HG02840 (cell line): ENCODE results near the gene DOCK10.

Experiments
- ATAC-seq: cut with Tn5 transposase; IDR thresholded peaks from one replicate; pipeline ENCODE4 v1.9.1; 2021; ENCODE audit warnings: mild to moderate bottlenecking, moderate library complexity, moderate number of reproducible peaks; ENCODE audit not compliant: unreplicated experiment, low FRiP score

Gene DOCK10

DNA sequence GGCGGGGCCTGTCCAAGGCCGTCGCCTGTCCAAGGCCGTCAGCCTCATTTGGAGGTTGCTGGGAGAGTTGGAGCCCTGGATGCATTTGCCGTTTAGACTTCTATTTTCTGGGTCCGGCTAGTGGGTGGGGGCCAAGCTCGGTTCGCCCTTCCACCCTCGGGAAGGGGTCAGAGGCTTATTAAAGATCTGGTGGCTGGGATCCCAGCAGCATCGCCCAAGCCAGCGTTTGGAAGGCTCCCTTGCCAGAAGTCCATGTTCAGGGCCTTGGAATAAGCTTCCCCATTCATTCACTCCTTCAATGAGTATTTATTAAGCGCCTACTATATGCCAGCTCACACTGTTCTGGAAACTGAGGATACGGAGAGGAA, 516 bp upstream of the DOCK10 start:
- no peak for ATAC-seq

DNA sequence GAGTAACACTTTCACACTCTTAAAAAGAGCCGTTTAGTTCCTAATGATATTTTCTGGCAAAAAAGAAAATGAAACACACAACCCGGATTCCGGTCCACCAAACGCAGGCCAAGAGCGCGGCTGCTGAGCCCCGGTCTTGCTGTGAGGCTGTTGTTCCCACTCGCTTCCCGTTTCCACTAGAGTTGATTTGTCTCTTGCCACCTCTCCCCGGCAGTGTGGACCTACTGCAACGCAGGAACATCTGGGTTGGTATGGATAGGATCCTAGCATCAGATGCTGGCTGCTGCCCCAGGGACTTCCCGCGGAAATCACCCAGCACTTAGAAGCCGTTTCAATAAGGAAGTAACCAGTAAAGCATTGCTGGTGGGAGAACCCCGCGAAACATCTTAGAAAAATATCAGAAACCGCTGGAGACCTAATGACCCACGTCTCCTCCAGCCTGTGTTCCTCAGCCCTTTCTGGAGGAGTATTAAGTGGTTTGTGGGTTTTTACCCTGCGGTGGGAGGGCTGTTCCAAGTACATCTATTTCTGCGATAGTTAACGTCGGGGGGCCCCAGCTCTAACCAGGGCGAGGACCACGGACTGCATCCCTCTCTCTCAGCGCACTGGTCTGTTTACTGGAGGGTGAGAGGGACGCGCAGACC, 939 bp downstream of the DOCK10 start:
- ATAC-seq = peak; percentile 61

DNA sequence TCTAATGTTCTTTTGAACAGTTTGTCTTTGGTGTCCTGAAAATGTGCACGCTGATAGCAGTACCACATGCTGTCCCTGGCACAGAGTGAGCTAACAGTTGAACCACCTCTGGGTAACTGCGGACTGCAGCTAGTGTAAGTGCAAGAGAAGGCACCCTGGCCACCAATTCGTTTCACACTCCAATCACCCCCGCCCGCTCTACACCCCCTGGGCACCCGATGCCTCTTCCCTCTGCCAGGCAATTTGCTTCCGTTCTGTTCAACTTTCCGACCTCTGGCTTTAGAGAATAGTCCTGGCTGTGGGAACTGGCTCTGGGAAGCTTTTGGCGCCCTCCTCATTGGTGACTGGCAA, 1.4 kb downstream of the DOCK10 start:
- ATAC-seq = peak; percentile 6

DNA sequence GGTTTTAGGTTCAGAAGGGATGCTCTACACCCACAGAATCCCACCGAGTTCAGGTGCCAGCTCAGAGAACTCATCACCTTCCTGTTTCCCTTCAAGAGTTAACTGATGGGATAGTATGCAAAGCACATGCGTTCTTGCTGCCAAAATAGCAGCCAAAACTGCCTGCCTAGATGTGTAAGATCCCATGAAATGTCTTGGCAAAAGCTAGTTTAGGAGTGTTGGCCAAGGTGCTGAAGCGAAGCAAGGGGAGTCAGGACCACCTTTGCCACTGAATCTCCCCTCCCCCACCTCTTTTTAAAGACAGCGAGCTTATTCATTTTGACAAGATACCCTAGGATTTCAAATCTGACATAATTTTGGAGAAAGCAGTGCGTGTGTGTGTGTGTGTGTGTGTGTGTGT, 2.1 kb downstream of the DOCK10 start:
- ATAC-seq = no peak

DNA sequence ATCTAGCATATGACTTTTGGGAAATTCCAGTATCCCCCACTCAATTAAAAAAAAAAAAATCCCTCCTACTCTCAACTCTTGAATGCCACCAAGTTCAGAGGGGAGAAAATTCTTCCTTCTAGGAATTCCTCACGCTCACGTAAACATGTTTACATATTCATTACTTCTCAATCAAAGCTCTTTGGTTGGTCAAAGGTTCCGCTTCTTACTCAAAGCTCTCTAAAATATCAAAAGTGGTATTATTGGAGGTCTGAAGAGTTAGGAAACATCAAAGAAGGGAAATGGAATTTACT, 4.1 kb downstream of the DOCK10 start:
- ATAC-seq = no peak

DNA sequence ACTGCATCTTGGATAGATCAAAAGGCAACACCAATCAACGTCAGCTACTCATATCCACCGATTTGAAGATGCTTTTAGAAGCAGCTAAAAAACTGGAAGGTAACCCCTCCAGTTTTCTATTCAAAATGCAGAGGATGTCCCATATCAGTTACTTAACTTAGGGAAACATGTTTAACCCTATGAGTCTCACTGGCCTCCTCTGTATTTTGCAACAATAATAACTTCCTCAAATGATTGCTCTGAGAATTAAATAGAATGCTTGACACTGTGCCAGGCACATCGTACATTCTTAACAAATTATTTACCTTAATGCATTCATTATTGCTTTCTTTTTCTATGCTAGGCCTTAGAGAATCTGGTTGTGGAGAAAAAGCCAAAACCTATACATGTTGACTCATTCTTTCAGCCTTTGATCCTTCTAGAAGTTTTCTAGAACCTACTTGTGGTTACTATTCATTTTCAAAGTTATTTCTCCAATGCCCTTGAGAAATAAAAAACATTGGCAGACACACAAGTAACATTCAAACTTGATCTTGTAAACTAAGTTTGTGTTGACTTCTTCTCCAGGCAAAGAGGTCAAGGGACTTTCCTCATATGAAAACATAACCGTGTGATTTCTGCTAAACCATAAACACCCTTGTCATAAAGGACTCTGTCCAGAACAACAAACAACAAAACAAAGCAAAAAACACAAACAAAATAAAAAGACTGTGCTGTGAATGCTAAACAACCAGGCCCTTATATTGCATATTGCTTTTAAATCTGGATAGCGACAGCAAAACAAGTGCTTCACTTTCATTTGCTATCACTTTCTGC, 4.6 kb downstream of the DOCK10 start:
- ATAC-seq = no peak

DNA sequence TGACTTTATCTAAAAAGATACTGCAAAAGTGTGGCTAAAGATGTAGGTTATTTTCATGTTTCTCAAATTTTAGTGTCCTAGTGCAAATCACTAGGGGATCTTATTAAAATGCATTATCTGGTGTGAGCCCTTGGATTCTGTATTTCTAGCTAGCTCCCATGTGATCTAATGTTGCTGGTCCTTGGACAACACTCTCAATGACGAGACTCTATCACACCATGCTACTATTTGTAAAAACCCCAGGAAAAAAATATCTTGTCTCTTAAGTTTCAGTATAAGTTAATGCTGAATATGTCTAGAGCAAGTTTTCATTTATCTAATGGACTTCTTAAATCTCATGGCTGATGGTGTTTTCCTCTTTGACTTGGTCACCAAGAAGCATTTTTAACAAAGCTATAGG, 5.8 kb downstream of the DOCK10 start:
- ATAC-seq = no peak

DNA sequence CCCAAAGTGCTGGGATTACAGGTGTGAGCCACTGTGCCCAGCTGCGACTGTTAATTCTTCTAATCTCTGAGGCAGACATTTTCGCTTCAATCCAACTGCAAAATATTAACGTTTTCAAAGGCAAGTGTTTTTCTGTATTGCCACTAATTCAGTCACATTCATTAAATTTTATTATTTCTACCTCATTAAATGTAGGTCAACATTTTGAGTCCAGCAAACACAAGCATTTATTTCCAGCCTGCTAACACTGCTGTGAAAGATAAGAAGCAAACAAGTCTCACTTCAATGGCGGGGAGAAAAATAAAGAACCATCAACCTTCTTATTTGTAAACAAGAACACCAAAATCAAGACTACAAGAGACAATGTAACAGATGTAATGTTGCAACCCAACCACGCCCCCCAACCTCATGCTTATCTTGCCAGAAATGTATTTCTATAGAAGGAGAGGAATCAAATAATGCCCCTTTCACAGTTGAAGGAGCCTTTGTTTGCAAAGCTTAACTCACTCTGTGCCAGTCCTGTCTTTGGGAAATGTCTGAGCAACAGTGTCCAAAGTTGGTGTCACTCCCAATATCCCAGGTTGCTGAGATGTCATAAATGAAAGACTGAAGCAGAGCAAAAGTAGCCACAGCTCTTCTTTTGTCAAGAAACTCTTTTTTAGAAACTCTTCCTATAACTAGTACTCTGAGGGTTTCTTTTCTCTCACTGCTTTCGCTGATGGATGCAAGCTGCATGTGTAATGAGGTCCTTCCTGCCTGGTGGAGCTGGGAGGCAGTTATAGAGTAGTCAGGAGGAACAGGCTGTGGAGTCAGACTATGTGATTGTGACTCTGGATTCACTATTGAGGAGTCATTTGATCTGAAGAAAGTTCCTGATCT, 8.6 kb downstream of the DOCK10 start:
- no peak for ATAC-seq

DNA sequence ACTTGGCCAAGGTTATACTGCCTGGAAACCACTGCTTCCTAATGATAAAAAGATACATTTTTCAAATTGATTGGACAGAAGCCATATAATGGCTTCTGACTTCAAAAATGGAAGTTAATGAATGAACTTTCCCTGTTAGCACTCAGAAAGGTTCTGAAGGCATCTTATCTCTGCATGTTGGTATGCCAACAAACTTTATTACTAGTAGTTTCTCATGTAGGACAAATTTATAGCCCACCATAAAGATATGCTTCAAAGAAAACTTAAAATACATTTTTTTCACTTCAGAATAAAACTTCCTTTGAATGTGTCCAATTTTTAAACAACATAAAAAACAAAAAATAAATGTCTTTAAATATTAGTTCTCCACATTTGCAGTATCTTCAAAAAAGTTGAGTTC, 10.0 kb downstream of the DOCK10 start:
- no peak for ATAC-seq

DNA sequence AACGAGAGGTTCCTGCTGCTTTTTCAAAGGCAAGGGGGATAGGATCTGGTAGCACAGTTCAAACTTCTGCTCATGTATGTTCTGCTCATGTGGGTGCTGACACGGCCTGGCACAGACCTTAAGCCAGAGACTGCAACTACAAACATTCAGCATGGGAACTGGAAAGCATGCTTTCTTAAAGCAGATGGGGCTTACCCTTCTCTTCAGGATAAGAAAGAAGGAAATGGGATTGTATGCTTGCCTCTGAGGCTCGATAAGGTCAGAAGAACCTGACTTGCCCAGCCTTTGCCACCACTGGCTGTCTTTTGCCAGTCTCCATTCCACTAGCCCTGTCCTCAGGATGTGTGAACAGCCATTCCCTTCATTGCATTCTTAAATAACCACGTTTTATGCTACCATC, 10.7 kb downstream of the DOCK10 start:
- no peak for ATAC-seq

DNA sequence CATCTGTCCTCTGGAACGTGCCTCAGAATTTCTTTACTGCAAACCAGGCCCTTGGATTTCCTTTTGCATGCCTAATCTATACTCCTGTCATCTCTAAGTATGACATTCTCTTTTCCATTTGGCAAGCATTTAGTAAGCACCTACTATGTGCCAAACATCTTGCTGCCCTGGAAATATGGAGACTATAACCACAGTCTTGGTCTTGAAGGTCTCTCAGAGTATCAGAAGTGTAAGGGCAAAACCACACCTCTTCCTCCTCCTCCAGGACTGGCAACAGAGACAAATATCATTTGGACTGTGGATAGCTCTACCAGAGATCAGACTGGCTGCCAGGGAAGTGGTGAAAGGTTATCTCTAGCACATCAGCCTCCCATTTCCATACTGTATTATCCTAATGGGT, 11.4 kb downstream of the DOCK10 start:
- no peak for ATAC-seq

DNA sequence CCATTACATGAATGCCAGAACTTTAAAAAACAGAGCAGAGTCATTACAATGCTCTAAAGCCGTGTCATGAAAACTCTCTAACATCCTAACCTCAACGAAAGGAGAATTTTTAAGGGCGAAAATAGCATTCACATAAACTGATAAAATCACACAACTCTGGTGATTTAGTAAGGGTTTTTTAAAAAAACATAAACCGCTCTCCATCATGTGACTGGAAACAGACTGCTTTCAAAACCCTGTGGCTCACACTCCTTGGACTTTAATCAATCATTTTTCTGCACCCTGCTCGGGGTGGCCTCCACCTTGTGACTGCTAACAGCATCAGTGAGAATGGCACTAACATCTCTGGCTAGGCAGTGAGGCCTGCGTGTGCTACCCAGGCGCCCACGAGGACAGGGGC, 12.1 kb downstream of the DOCK10 start:
- no peak for ATAC-seq

DNA sequence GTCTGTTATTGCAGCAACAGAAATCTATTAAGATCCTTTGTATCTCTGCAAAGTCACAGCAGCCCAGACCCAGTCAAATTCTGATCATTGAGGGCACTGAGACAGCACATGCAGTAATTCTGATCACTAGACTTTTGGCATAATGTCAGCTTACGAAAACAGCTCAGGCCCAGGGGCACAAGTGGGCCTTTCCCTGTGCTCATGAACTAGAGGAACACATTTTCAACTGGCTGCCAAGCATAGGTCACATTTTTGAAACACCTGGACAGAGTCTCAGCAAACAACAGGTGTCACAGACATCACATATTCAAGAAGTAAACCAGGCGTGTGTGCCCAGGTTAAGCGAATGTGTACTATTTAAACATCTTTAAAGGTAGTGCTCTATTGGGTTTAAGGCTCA, 13.7 kb downstream of the DOCK10 start:
- ATAC-seq = no peak

DNA sequence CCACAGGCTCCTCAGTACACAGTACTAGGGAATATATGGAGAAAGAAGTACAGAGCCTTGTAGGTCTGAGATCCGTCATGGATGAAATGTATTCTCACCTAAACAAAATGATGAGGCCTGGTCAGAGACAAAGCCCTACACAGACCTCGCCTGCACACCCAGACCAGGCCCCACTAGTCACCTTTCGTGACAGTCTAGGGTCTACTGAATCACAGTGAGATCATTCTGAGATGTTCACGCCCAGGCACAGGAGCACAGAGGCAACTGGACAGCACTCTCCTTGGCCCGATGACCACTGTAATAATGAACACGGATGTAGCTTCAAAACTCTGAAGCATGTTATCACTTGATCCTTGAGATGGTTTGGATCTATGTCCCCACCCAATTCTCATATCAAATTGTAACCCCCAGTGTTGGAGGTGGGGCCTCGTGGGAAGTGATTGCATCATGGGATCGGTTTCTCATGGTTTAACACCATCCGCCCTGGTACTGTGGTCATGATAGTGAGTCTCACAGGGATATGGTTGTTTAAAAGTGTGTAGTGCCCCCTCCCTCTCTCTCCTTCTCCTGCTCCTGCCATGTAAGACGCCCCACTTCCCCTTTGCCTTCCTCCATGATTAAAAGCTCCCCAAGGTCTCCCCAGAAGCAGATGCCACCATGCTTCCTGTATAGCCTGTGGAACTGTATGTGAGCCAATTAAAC, 15.1 kb downstream of the DOCK10 start:
- ATAC-seq = no peak

DNA sequence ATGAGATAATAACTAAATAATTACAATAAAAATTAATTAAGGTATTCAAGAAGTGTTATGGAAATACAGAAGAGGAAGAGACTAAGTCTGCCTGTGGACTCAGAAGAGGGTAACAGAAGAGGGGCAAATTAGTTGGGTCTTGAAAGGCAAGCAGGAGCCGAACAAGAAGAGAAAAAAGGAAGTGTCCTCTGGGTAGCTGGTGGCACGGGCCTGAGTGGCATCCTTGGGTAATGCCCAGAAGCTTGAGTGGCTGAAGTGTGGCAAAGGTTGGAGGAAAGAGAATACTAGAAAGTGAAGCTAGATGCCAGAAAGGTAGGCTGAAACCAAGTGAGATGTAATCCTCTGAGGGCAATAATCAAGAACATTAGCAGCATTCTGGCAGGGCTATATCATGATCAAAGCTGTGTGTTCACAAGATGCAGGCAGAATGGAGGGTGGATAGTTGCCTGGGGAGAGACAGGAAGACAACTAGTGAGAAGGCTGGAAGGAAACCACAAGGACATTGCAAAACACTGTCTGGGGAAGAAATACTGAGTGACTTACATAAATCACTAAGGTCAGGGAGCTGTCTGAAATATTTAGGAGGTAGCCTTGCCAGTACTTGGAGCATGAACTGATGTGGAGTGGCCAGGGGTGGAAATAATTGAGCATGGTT, 16.2 kb downstream of the DOCK10 start:
- ATAC-seq = no peak

DNA sequence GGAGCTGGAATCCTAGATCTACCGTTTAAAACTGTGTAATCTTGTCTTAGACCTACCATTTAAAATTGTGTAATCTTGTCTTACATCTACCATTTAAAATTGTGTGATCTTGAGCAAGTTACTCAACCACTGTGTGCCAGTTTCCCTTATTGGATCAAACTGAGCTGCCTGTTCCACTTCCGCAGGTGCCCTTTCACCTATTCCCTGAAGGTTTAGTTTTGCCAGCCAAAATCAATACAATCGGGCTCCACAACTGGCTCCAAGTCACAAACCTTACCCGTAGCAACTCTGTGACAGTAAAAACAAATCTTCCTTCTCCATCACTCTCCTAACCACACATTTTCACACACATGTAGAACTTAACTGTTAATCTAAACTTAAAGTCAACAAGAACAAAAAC, 20.1 kb downstream of the DOCK10 start:
- ATAC-seq = no peak

DNA sequence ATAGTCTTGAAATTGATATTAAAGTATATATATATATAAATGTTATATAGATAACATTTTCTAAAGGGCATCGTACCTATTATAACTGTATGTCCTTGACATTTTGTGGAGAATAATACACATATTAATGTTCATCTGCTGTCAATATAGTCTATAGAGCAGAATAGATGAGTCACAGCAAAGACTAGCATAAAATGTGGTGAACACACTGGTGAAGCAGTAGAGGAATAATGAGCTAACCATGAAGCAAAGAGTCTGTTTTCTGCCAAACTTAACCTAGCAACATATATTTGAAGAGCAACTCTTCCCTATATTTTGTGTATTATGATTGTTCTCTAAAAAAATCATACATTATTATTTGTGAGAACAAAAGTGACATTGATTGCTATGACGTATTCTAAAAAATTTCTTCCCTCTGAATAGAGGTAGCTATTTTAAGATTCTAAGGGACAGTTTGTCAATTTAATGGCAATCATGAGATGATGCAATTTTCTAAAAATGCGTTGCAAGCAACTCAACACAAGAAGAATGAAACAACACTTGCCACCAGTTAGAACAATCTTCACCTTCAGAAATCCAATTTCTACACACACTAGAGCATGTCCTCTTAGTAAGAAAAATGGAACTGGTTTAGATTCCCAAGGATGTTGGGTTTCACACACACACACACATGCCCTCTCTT, 22.0 kb downstream of the DOCK10 start:
- no peak for ATAC-seq

DNA sequence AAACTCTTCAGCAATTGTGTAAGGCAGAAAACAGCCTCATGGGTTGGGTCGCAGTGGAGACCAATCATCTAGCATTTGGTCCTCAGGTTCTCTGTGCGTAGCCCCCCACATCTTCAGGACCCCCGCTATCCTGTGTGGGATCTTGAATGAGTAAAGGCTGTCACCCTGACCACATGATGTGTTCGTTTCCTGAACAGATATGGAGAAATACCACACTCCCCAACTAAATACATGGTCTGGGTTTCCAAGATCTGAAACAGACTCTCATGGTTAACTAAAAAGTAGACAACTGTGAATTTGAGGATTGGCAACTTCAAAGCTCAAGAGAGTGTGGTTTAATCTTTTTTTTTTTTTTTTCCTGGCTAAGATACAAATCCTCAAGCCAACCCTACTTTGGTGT, 23.2 kb downstream of the DOCK10 start:
- ATAC-seq = no peak

DNA sequence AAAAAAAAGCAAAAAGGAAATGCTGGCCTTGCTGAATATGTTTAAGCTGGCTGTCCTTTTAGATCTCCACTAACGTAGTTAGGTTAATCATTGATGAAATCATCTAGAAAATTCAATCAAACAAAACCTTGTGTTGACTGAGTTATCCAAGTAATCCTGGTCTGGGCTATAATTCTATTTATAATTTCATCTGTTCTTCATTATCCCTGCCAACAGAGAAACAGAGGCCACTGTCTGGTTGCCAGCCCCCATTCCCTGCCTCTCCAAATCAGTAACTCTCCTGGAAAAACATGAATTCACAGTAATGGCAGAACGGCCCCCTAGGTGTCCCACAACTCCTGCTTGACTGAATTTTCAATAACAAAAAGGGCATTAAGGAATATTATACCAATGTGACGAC, 24.6 kb downstream of the DOCK10 start:
- no peak for ATAC-seq

DNA sequence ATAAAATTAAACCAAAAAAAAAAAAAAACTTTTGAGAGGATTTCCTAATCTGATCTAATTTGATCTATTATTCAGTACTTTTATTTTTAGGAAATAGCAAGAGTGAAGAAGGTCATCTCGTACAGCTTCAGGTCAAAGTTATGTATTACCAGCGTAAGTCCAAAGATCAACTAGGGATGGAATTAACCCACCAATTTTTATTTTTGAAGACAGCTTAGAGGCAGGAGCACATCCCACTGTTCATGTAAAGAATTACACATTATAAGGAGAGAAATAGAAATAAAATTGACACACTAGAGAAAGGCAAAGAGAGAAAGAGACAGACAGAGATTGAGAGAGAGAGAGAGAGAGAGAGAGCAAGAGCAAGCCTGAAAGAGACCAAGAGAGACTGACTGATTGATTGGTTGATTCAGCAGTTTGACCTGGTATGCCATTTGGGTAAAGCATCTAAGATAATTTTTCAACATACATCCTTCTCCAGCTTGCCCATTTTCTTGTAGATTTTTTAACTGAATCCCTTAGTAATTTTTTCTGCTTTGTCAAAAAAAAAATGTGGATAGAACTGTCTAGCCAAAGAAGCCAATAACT, 25.1 kb downstream of the DOCK10 start:
- no peak for ATAC-seq
